Heart left ventricle (tissue), 13 donors: ENCODE measurements around the gene FAM168A.

ENCODE experiments used
- POLR2A ChIP-seq, 2 donors: fragments of 450-650 bp; IDR thresholded peaks; one replicate each; pipeline ENCODE4 v1.6.1; 2017; ENCODE audit warnings: antibody characterized with exemption in 2 of 2, mild to moderate bottlenecking in 2 of 2, moderate library complexity in 2 of 2
- TF ChIP-seq, protein P1 (sequence below), 12 donors: fragments of 200-600 bp; sonication (generic) in 4 of 12; IDR thresholded peaks; one replicate each; pipeline versions ENCODE4 v1.5.0 to v1.8.0; 2018 to 2022; ENCODE audit warnings: antibody characterized with exemption in 12 of 12, mild to moderate bottlenecking in 5 of 12
- donor health status: ischemic (EF 13 %, LVEDD 7.1; RV severe dilation, severe dysfunction).
- donor health status: DM: no; HTN: yes; CAD: no.
- donor health status: DM: no; HTN: no; CAD: no.
- donor health status: ischemic (EF 25% LVEDD 6.9; RV normal size, moderate dysfunction).
- donor health status: ischemic (EF 25% LVEDD 5.7; RV mildly dilated, moderate dysfunction).
- donor health status: ischemic (EF 35%, LVEDD 5.7; RV mildly dilated, moderate dysfunction).
- donor health status: nonischemic (EF 11% LVEDD 7.7; RV severe dilation, severe dysfunction).
- donor health status: DM: yes; HTN: yes; CAD: no.
- donor health status: PGD.
- donor health status: ischemic (EF 29% LVEDD 5.4; RV normal size, mild dysfunction).
- donor health status: nonischemic (EF 23%, LVEDD 6.1; RV moderate dilation, normal function).

DNA sequence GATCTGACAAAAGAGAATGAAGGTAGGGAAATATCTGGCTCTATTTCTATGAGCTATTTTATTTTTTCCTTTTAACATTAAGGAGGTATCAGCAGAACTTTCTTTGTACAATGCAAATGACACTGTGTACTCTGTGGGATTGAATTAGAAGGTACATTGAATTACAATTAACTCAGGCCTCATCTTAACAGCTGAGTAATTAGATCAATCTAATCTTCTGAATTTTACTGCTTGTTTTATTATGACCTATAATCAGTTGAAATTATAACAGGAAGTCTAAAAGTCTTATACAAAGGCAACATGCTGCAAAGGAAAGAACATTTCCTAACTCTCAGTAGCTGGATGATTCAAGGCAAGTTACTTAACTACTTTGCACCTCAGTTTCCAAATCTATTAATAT, 151.9 kb downstream of the FAM168A start:
- TF ChIP-seq, protein P1, sequence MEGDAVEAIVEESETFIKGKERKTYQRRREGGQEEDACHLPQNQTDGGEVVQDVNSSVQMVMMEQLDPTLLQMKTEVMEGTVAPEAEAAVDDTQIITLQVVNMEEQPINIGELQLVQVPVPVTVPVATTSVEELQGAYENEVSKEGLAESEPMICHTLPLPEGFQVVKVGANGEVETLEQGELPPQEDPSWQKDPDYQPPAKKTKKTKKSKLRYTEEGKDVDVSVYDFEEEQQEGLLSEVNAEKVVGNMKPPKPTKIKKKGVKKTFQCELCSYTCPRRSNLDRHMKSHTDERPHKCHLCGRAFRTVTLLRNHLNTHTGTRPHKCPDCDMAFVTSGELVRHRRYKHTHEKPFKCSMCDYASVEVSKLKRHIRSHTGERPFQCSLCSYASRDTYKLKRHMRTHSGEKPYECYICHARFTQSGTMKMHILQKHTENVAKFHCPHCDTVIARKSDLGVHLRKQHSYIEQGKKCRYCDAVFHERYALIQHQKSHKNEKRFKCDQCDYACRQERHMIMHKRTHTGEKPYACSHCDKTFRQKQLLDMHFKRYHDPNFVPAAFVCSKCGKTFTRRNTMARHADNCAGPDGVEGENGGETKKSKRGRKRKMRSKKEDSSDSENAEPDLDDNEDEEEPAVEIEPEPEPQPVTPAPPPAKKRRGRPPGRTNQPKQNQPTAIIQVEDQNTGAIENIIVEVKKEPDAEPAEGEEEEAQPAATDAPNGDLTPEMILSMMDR (IDR thresholded peaks at IDR 0.05), result no peak
- no peak for TF ChIP-seq POLR2A (IDR thresholded peaks at IDR 0.05)
